OCI-LY1 (cell line): Measurements from ENCODE around the gene TBX1.

Experiments
- EZH2 ChIP-seq: fragments of 200-600 bp; sonication (generic), shearing (Covaris generic); IDR thresholded peaks from 2 replicates; pipeline ENCODE4 v1.8.0; 2017; ENCODE audit warnings: borderline replicate concordance, mixed run types, mild to moderate bottlenecking, antibody characterized with exemption, low read length, moderate library complexity, mixed read lengths
- TF ChIP-seq, protein P1 (sequence below): fragments of 200-600 bp; sonication (generic), shearing (Covaris generic); IDR thresholded peaks from 2 replicates; pipeline ENCODE4 v1.5.1; 2017; ENCODE audit warnings: mild to moderate bottlenecking, antibody characterized with exemption, low read length, moderate library complexity, mixed read lengths

- TF ChIP-seq, protein P1, sequence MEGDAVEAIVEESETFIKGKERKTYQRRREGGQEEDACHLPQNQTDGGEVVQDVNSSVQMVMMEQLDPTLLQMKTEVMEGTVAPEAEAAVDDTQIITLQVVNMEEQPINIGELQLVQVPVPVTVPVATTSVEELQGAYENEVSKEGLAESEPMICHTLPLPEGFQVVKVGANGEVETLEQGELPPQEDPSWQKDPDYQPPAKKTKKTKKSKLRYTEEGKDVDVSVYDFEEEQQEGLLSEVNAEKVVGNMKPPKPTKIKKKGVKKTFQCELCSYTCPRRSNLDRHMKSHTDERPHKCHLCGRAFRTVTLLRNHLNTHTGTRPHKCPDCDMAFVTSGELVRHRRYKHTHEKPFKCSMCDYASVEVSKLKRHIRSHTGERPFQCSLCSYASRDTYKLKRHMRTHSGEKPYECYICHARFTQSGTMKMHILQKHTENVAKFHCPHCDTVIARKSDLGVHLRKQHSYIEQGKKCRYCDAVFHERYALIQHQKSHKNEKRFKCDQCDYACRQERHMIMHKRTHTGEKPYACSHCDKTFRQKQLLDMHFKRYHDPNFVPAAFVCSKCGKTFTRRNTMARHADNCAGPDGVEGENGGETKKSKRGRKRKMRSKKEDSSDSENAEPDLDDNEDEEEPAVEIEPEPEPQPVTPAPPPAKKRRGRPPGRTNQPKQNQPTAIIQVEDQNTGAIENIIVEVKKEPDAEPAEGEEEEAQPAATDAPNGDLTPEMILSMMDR = no peak
- TF ChIP-seq EZH2 = no peak
These were observed 43.2 kb downstream of the TBX1 start for GRCh38 chr22:19803736-19804267.
